ENCODE results near the gene INPP4A. TPM values are rescaled to one million over a fixed set of nuclear protein-coding genes. Genes with fewer than 3 reads are reported as not detected.
A peak's percentile ranks its signal among the peaks of the same experiment; 100 is the strongest.

Gene INPP4A
- total RNA-seq, 4 donors from 2014 or later, result 30.2 to 45.1 (median 37.8) TPM

- Histone ChIP-seq H3K27ac (no peak overlapping the region), H3K4me1 (peaks cover 0 to 7% (median 0%) of the 10 kb centered on the region in 3 donors), H3K4me3 (no peak overlapping the region), H3K36me3 (peaks cover 0 to 93% of the 10 kb centered on the region in 2 donors), H3K9me3 (no peaks in the 10 kb centered on the region), H3K27me3 (no peaks in the 10 kb centered on the region)
- TF ChIP-seq CTCF (IDR thresholded peaks at IDR 0.05) (no peak), EP300 (IDR thresholded peaks at IDR 0.05) (no peak), POLR2A (IDR thresholded peaks at IDR 0.05) (no peak), POLR2AphosphoS5 (IDR thresholded peaks at IDR 0.05) (no peak)
- no peak for ATAC-seq
- no CpG with 5 or more reads among the region's 10 CpGs for WGBS, 2 donors (ENCODE audit: low coverage in 1 of 2)
Measured at GRCh38 chr2:98554116-98554861, 109.6 kb downstream of the INPP4A start.

GRCh38 chr2:98555696-98556095 is 111.0 kb downstream of the INPP4A start:
- ATAC-seq, result no peak
- Histone ChIP-seq H3K4me1 (peaks cover 0 to 21% (median 0%) of the 10 kb centered on the region in 3 donors), H3K27ac (no peak overlapping the region), H3K27me3 (no peaks in the 10 kb centered on the region), H3K36me3 (peaks cover 0 to 93% of the 10 kb centered on the region in 2 donors), H3K4me3 (no peak overlapping the region), H3K9me3 (no peaks in the 10 kb centered on the region)
- TF ChIP-seq CTCF (IDR thresholded peaks at IDR 0.05) (no peak), POLR2A (IDR thresholded peaks at IDR 0.05) (no peak), POLR2AphosphoS5 (IDR thresholded peaks at IDR 0.05) (no peak), EP300 (IDR thresholded peaks at IDR 0.05) (no peak)
- 80 to 94% methylated on average over 1 to 8 of the region's 8 CpGs for WGBS, 2 donors (ENCODE audit: low coverage in 1 of 2)

GRCh38 chr2:98556344-98557033 is 111.8 kb downstream of the INPP4A start:
- H3K27ac ChIP-seq, result no peak overlapping the region
- H3K4me3 ChIP-seq, result no peak overlapping the region
- no peaks in the 10 kb centered on the region for H3K27me3 ChIP-seq
- H3K4me1 ChIP-seq, result peaks cover 0 to 29% (median 0%) of the 10 kb centered on the region in 3 donors
- H3K9me3 ChIP-seq, result no peaks in the 10 kb centered on the region
- ATAC-seq, result no peak
- H3K36me3 ChIP-seq, result peaks cover 0 to 85% of the 10 kb centered on the region in 2 donors
- TF ChIP-seq EP300 (IDR thresholded peaks at IDR 0.05) (no peak), POLR2AphosphoS5 (IDR thresholded peaks at IDR 0.05) (no peak), POLR2A (IDR thresholded peaks at IDR 0.05) (no peak), CTCF (IDR thresholded peaks at IDR 0.05) (no peak)
- 77 to 94% methylated on average over 2 to 4 of the region's 5 CpGs for WGBS, 2 donors (ENCODE audit: low coverage in 1 of 2)

- Histone ChIP-seq H3K27ac (peak overlapping the region in 3 of 4 donors; percentile 82 to 85 (median 84)), H3K4me3 (no peak overlapping the region), H3K4me1 (peaks cover 0 to 50% (median 0%) of the 10 kb centered on the region in 3 donors), H3K9me3 (no peaks in the 10 kb centered on the region), H3K27me3 (no peaks in the 10 kb centered on the region), H3K36me3 (peaks cover 0 to 69% of the 10 kb centered on the region in 2 donors)
- 92% methylated on average over 10 of the region's 16 CpGs; no CpG with 5 or more reads in 1 of the 2 donors for WGBS, 2 donors (ENCODE audit: low coverage in 1 of 2)
- ATAC-seq, result no peak
- TF ChIP-seq POLR2A (IDR thresholded peaks at IDR 0.05) (no peak), CTCF (IDR thresholded peaks at IDR 0.05) (no peak), EP300 (IDR thresholded peaks at IDR 0.05) (no peak), POLR2AphosphoS5 (IDR thresholded peaks at IDR 0.05) (peak; percentile 25)
Measured at GRCh38 chr2:98558852-98559530, 114.3 kb downstream of the INPP4A start.
